Hematopoietic multipotent progenitor cell treated with erythropoietin and hydrocortisone succinate and interleukin-3 and kit ligand, for 4 days (in vitro differentiated cells): Measurements from ENCODE around the gene ATP6V1B1.

ENCODE experiments used
- DNase-seq: peaks from one replicate; pipeline ENCODE4 v3.0.0-alpha.2; 2015

ATP6V1B1 gene

DNA sequence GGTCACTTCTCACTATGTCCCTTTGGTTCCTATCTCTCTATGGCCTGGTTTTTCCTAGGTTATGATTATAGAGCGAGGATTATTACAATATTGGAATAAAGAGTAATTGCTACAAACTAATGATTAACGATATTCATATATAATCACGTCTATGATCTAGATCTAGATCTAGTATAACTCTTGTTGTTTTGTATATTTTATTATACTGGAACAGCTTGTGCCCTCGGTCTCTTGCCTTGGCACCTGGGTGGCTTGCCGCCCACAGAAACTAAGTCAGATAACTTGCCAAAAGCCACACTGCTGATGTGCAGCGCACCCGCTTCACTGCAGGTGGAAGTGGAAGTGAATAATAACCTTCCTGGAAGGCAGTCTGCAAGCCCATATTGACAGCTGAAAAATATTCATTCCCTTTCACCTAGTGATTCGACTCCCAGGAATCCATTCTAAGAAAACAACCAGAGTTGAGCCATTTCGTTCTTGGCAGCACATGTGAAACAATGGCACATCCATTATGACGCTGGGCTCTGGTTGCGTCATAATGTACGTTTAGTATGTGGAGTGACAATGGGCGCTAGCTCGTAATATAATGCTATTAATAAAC is 42.0 kb downstream of the ATP6V1B1 start:
- peak; percentile 44 for DNase-seq

DNA sequence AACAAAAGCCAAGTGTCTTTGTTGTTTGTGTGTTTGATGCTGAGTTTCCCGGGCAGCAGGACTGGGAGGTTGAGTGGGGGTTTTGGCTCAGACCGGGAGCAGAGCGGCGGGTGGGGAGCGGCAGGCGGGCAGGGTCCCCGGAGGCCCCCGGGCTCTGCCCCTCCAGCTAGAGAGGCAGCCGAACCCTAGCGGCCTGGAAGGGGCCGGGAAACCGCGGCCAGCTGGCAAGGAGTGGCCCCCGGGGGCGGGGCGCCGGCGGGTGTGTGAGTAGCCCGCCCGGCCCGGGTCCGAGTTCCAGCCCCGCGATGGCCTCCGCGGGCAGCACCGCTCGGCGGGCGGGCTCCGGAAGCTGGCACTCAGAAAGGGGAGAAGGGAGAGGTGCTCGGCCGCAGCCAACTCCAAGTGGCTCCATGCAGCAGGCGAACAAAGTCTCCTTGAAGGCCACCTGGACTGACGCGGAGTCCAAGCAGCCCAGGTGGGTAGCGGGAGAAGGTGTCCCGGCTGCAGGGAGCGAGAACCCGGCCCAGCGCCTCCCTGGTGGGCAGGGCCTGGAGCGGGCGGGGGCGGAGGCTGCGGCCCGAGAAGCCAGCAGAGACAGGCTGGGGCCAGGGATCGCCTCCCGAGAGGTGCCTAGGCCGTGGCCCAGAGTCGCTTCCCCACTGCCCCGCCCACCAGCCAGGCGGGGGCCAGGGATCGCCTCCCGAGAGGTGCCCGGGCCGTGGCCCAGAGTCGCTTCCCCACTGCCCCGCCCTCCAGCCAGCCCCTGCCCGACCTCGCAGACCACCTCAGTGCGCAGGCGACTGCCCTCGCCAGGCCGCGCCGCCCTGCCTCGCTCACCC is 42.9 kb downstream of the ATP6V1B1 start, which contains the start of gene ANKRD53:
Gene ANKRD53 (plus strand): TSS at position 290 of the 839 bp plus-strand sequence. CDS start 16 bp downstream, at position 306.
- DNase-seq, result peak; percentile 56

GRCh38 chr2:70979180-70979488 is 43.4 kb downstream of the ATP6V1B1 start:
- DNase-seq, result no peak

- no peak for DNase-seq
Observed at GRCh38 chr2:70979626-70980025, 43.9 kb downstream of the ATP6V1B1 start.

GRCh38 chr2:70981421-70981820 is 45.7 kb downstream of the ATP6V1B1 start:
- no peak for DNase-seq

DNA sequence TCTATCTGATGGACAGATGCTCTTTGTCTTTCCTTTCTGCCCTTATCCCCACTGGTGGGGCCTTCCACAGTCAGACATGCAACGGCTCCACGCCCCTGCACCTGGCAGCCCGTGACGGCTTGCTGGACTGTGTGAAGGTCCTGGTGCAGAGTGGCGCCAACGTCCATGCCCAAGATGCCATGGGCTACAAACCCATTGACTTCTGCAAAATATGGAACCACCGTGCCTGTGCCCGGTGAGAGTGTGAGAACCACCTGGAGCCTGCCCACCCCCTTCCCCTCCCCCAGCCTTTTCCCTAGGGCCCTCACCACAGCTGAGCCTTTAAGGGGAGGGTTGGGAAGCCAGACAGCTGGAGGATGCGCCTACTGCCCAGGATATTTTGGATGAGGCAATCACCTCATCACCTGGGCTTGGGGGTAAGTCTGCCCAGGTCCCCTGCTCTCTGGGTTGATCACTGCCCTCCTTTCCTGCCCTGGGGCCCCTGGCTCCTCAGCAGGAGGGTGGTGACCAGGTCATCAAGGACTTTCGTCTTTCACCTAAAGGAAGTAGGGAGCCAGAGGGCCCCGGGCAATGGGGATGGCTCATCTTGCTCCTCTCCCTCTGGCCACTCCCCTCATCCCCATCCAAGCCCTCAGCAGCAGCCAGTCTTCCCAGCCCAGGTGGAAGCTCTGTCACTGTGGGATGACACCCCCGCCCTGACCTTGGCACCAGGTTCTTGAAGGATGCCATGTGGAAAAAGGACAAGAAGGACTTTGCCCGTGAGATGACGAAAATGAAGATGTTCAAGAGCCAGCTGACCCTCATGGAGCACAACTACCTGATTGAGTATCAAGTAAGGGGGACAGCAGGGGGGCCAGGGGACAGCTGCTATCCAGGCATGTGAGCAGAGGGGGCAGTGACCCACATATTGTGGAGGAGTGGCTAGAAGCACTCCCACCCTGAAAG is 46.4 kb downstream of the ATP6V1B1 start:
- no peak for DNase-seq

- no peak for DNase-seq
Observed at GRCh38 chr2:70982971-70983370, 47.3 kb downstream of the ATP6V1B1 start.

DNA sequence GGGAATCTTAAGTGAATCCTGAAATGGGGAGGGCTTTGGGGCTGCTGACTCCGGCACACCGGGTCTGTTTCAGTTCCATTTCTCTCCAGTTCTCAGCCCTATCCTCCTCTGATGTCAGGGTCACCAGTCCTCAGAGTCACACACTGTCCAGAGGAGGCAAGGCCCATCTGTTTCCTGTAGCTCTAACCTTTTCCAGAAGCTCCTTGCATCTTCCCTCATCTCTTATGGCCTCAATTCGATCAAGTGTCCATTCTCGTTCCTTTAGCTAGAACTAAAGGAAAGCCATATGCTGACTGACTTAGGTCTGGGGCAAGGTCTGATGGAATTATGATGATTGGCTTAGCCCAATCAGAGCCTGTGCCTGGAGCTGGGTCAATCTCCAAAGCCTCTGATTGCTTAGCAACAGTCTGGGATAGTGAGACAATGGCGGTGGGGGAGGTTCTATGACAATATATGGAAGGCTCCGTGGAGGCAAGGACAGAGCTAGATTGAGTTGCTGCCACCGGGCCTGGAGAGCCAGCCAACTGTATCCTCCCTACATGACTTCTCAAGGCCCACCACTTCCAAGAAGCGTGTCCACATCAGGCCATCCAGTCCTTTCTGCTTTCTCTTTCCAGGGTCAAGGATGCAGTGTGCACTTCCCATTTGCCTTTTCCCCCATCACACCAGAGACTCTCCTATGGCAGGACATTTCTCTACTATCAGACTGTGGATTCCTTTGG is 48.0 kb downstream of the ATP6V1B1 start:
- DNase-seq, result no peak

DNA sequence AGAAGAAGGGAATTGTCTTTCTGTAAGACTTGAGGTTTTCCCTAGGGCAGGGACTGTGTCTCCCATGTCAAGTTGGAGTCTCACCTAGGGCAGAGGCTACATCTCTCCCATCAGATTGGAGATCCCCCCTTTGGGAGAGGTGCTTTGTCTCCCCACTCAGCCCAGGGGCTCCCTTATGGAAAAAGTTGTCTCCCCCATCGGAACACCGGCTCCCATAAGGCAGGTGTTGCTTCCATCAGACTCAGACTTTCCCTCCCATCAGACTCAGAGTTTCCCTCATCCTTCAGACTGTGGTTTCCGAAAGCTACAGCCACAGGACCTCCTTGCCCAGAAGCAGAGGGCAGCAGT is 48.5 kb downstream of the ATP6V1B1 start:
- DNase-seq, result no peak

DNA sequence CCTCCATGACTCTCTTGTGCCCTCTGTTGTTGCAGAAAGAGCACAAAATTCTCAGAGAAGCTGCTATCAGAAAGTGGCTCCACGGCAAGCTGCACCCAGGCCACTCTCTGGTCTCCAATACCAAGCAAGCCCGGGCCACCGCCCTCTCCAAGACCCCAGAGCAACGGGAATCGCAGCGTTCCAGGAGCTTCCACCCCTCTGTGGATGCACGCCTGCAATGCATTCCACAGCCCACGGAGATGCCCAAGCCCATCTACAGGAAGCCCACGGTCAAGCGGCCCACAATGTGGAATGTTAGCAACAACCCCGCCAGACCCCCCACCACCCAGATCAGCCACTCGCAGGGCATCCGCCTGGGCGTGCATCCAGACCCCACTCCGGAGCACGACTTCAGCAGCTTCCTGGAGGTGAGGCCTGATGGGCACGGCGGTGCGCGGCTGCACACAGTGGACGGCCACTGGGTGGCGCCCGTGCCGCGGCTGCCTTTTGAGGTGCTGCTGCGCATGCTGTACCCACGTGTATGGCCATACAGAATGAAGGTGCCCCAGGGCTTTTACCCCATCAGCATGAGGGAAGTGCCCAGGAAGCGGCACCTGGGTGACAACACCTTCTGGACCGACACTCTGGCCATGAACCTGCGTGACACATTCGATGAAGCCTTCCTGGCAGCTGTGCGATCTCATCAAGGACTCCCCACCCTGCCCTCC is 49.0 kb downstream of the ATP6V1B1 start:
- DNase-seq, result peak; percentile 88

- DNase-seq, result no peak
Observed at GRCh38 chr2:70985283-70985688, 49.6 kb downstream of the ATP6V1B1 start.

DNA sequence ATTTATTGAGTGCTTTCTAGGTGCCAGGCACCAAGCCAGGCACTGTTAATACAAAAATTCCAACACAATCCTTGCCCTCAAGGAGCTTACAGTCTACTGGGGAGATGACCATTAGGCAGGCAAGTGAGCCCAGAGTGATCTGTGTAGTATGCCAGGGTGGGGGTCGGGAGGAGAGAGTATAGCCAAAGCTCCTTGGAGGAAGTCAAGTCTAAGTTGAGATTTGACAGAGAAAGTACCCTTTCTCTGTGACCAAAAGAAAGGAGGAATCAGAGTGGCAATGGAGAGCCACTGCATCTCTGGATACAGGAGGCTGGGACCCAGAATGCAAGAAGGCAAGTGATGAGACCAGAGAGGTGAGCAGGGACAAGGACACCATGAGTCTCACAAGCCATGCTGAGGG is 50.3 kb downstream of the ATP6V1B1 start:
- no peak for DNase-seq

- DNase-seq, result no peak
Observed at GRCh38 chr2:70986499-70987189, 50.9 kb downstream of the ATP6V1B1 start.

DNA sequence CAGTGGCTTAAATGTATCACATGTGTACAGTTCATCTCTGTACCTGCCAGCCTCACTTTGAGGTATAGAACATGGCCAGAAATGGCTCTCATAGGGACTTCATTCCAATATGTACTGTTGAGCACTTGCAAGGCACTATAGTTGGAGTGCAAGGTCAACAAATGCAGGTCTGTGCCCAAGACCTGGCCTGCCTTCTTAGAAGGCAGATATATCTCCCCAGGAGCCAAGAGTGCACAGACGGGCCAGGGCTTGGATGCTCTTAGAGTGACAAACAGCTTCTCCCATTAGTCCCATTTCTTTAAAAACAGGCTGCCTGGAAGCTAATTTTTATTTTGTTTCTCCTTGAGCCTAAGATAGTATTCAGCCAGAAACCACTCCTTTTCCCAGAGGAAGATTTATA is 51.7 kb downstream of the ATP6V1B1 start:
- DNase-seq, result no peak

- no peak for DNase-seq
Observed at GRCh38 chr2:70988151-70988550, 52.5 kb downstream of the ATP6V1B1 start.

- no peak for DNase-seq
Observed at GRCh38 chr2:70988726-70989648, 53.3 kb downstream of the ATP6V1B1 start.

GRCh38 chr2:70990216-70990615 is 54.5 kb downstream of the ATP6V1B1 start:
- no peak for DNase-seq

DNA sequence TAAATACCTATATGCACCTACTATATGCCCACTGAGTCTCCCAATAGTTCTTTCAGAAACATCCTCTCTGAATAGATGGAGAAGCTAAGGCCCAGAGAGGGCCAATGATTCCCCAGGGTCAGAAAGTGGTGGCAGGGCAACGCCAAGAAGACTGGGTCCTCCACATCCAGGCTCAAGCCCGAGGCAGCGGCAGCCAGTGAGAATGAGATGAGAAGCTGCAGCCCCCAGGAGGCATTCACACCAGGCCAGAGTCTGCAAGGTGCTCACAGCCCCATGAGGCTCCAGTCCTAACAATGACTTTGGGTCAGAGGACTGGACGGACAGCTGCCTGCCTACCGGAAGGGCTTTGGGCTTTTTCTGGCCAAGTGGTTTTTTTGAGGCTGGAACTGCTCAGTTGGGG is 55.4 kb downstream of the ATP6V1B1 start:
- DNase-seq, result no peak

- no peak for DNase-seq
Observed at GRCh38 chr2:70991742-70992141, 56.0 kb downstream of the ATP6V1B1 start.
